ENCODE measurements around the gene GABBR2. TPM values are rescaled to one million over a fixed set of nuclear protein-coding genes. Genes with fewer than 3 reads are reported as not detected.

The GABBR2 gene
- total RNA-seq, 1 experiment from 2014 or later = not detected

DNA sequence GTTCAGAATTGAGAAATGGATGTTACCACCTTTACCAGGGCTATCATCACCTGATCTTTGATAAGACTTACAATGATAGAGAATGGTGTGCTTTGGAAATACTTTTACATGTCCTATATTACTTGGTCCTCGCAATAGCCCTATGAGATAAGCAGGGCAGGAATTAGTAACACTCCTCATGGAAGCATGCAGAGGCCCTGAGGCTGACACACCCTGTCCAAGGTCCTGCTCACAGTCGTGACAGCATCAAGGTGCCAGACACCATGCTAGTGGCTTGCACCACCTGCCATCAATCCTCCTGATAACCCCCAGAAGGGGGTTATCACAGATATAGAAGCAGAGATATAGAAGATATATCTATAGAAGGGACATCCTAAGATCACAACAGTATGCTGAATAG is 236.5 kb downstream of the GABBR2 start:
- intact Hi-C loops (cut with micrococcal nuclease; ENCODE audit: unreplicated experiment) = no loop called here
- no TSS peak for BruUV-seq (replicated peaks)
- Histone ChIP-seq H3K36me3 (ENCODE audit: insufficient read depth, low read length, poor library complexity, severe bottlenecking) (no peaks in the 10 kb centered on the region), H3K27me3 (replicated peaks; ENCODE audit: insufficient read depth, low read depth, low read length, poor library complexity) (peaks cover 7% of the 10 kb centered on the region), H3K4me3 (ENCODE audit: low read depth, low read length, poor library complexity, severe bottlenecking) (no peak overlapping the region), H3K27ac (ENCODE audit: low read depth, low read length, poor library complexity, severe bottlenecking) (no peak overlapping the region), H3K4me1 (ENCODE audit: insufficient read depth, low read length, poor library complexity, severe bottlenecking) (no peaks in the 10 kb centered on the region), H3K9me3 (ENCODE audit: low read depth, low read length, poor library complexity, severe bottlenecking) (no peaks in the 10 kb centered on the region)
- CTCF ChIA-PET = no interaction called here
- POLR2A ChIA-PET (ENCODE audit: low non-redundant PET) = no interaction called here
- no peak for DNase-seq (ENCODE audit: low spot score)
- TF ChIP-seq, protein P1, sequence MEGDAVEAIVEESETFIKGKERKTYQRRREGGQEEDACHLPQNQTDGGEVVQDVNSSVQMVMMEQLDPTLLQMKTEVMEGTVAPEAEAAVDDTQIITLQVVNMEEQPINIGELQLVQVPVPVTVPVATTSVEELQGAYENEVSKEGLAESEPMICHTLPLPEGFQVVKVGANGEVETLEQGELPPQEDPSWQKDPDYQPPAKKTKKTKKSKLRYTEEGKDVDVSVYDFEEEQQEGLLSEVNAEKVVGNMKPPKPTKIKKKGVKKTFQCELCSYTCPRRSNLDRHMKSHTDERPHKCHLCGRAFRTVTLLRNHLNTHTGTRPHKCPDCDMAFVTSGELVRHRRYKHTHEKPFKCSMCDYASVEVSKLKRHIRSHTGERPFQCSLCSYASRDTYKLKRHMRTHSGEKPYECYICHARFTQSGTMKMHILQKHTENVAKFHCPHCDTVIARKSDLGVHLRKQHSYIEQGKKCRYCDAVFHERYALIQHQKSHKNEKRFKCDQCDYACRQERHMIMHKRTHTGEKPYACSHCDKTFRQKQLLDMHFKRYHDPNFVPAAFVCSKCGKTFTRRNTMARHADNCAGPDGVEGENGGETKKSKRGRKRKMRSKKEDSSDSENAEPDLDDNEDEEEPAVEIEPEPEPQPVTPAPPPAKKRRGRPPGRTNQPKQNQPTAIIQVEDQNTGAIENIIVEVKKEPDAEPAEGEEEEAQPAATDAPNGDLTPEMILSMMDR (conservative IDR thresholded peaks at IDR 0.05; ENCODE audit: low read depth, low read length) = no peak
- no peak for TF ChIP-seq EZH2 (IDR thresholded peaks at IDR 0.05; ENCODE audit: borderline replicate concordance, low read depth, low read length, poor library complexity, severe bottlenecking)

DNA sequence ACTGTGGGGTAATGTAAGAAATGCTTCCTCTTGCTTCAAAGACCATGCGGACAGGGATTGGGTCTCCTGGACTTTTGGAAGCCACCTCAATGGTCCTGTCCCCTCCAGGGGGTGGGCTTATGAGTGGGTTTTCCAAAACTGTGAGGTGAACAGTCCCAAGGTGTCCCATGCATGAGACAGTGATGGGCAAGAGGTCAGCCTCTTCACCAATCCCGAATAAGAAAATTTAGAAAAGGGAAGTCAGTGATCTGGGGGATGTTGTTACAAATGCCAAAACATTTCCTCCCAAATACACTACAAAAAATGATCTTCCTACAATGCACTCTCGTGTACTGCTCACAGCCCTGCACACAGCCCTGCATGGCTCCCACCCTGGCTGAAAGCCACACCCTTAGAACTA is 237.6 kb downstream of the GABBR2 start:
- Histone ChIP-seq H3K4me1 (ENCODE audit: insufficient read depth, low read length, poor library complexity, severe bottlenecking) (no peaks in the 10 kb centered on the region), H3K27ac (ENCODE audit: low read depth, low read length, poor library complexity, severe bottlenecking) (no peak overlapping the region), H3K27me3 (replicated peaks; ENCODE audit: insufficient read depth, low read depth, low read length, poor library complexity) (peaks cover 7% of the 10 kb centered on the region), H3K36me3 (ENCODE audit: insufficient read depth, low read length, poor library complexity, severe bottlenecking) (no peaks in the 10 kb centered on the region), H3K4me3 (ENCODE audit: low read depth, low read length, poor library complexity, severe bottlenecking) (no peak overlapping the region), H3K9me3 (ENCODE audit: low read depth, low read length, poor library complexity, severe bottlenecking) (no peaks in the 10 kb centered on the region)
- DNase-seq (ENCODE audit: low spot score) = no peak
- ChIA-PET CTCF (no interaction called here), POLR2A (ENCODE audit: low non-redundant PET) (no interaction called here)
- TF ChIP-seq, protein P1 (conservative IDR thresholded peaks at IDR 0.05; ENCODE audit: low read depth, low read length) = no peak
- no peak for TF ChIP-seq EZH2 (IDR thresholded peaks at IDR 0.05; ENCODE audit: borderline replicate concordance, low read depth, low read length, poor library complexity, severe bottlenecking)
- no TSS peak for BruUV-seq (replicated peaks)
- intact Hi-C loops (cut with micrococcal nuclease; ENCODE audit: unreplicated experiment) = no loop called here

DNA sequence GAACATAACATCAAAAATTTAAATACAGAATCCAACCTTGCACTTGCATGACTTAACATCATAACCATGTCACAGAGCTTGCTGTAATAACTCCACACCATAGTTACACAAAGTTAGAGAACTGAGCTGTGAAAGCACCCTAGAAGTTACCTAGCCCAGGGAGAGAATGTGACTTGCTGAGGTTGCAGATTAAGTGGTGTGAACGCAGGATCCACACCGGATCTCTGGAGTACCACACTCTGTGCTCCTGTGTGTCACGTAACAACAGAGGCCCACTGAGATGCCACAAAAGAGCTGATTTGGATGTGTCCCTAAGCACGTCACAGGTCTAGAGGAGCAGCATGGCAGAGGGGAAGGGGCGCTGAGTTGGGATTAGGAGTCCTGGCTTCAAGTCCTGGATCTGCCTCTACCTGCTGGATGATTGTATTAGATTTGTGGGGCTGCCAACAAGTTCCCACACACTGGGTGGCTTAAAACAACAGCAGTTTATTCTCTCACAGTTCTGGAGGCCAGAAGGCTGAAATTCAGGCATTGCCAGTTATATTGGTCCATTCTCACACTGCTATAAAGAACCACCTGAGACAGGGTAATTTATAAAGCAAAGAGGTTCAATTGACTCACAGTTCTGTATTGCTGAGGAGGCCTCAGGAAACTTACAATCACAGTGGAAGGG is 240.0 kb downstream of the GABBR2 start:
- ChIA-PET POLR2A (ENCODE audit: low non-redundant PET) (no interaction called here), CTCF (no interaction called here)
- no TSS peak for BruUV-seq (replicated peaks)
- TF ChIP-seq EZH2 (IDR thresholded peaks at IDR 0.05; ENCODE audit: borderline replicate concordance, low read depth, low read length, poor library complexity, severe bottlenecking) = no peak
- TF ChIP-seq, protein P1 (conservative IDR thresholded peaks at IDR 0.05; ENCODE audit: low read depth, low read length) = no peak
- Histone ChIP-seq H3K4me3 (ENCODE audit: low read depth, low read length, poor library complexity, severe bottlenecking) (no peak overlapping the region), H3K27ac (ENCODE audit: low read depth, low read length, poor library complexity, severe bottlenecking) (no peak overlapping the region), H3K36me3 (ENCODE audit: insufficient read depth, low read length, poor library complexity, severe bottlenecking) (no peaks in the 10 kb centered on the region), H3K4me1 (ENCODE audit: insufficient read depth, low read length, poor library complexity, severe bottlenecking) (no peaks in the 10 kb centered on the region), H3K27me3 (replicated peaks; ENCODE audit: insufficient read depth, low read depth, low read length, poor library complexity) (no peaks in the 10 kb centered on the region), H3K9me3 (ENCODE audit: low read depth, low read length, poor library complexity, severe bottlenecking) (no peaks in the 10 kb centered on the region)
- no peak for DNase-seq (ENCODE audit: low spot score)
- intact Hi-C loops (cut with micrococcal nuclease; ENCODE audit: unreplicated experiment) = no loop called here

All from A673 (cell line).